Hepatocyte (in vitro differentiated cells): ENCODE measurements around the gene OTOS.

ENCODE experiments used
- EZH2 ChIP-seq: fragments of 200-600 bp; sonication (generic); IDR thresholded peaks from 2 replicates; pipeline ENCODE4 v1.6.1; 2016; ENCODE audit warnings: antibody characterized with exemption, mild to moderate bottlenecking, borderline replicate concordance
- EZH2phosphoT487 ChIP-seq: fragments of 200-600 bp; sonication (generic); IDR thresholded peaks from one replicate; pipeline ENCODE4 v1.6.1; 2018; ENCODE audit warnings: antibody characterized with exemption, mild to moderate bottlenecking, low read depth, moderate library complexity; ENCODE audit not compliant: unreplicated experiment, severe bottlenecking
- TF ChIP-seq, protein P1 (sequence below): fragments of 200-600 bp; sonication (generic); IDR thresholded peaks from 2 replicates; pipeline ENCODE4 v1.5.1; 2016; ENCODE audit warnings: antibody characterized with exemption, mild to moderate bottlenecking; ENCODE audit not compliant: poor library complexity

DNA sequence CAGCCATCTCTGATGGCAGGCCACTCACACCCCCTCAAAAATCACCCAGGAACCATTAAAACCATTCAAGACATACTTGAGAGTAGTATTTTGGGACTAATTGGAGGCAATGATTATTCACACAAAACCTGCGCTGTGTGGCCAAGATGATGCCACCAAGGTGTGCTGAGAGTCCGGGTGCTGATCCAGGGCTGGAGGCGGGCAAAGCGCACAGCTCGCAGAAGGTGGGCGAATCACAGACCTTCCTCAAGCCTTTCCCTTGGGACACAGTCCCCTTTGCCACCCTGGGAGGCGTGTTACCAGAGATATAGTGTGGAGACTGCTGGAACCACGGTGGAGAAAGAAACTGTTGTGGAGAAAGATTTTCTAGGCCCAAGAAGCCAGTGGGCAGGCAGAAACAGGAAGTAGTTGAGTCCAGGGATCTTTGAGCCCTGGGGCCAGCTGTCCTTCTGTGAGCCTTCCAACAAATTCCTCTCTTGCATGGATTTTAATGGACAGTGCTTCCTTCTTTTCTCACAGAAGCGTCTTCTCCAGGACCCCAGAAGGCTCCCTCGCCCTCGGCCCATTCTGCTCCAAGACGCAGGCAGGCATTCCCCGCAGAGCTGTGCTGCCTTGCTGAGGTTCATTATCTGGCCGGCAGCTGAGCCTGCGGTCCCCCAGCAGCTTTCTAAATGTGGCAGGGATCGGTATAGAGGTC is 12.4 kb downstream of the OTOS start:
- TF ChIP-seq EZH2phosphoT487 (no peak), EZH2 (no peak)
- TF ChIP-seq, protein P1, sequence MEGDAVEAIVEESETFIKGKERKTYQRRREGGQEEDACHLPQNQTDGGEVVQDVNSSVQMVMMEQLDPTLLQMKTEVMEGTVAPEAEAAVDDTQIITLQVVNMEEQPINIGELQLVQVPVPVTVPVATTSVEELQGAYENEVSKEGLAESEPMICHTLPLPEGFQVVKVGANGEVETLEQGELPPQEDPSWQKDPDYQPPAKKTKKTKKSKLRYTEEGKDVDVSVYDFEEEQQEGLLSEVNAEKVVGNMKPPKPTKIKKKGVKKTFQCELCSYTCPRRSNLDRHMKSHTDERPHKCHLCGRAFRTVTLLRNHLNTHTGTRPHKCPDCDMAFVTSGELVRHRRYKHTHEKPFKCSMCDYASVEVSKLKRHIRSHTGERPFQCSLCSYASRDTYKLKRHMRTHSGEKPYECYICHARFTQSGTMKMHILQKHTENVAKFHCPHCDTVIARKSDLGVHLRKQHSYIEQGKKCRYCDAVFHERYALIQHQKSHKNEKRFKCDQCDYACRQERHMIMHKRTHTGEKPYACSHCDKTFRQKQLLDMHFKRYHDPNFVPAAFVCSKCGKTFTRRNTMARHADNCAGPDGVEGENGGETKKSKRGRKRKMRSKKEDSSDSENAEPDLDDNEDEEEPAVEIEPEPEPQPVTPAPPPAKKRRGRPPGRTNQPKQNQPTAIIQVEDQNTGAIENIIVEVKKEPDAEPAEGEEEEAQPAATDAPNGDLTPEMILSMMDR: no peak
